Measurements from ENCODE around the gene SERPINA7. TPM values are rescaled to one million over a fixed set of nuclear protein-coding genes. Genes with fewer than 3 reads are reported as not detected.
"Not testable (repeated sequence)": the region's sequence is repeated elsewhere in the genome, so short reads cannot be mapped to it uniquely, and the experiment has no call there.

The SERPINA7 gene
- total and polyA plus RNA-seq, 2 of the 8 experiments (the other 6 are each of a cell fraction or from before 2014, with no cell fraction given): not detected

- H2AK5ac ChIP-seq (ENCODE audit: low read depth, low read length); H3K79me1 ChIP-seq (ENCODE audit: low read depth, low read length); H4K5ac ChIP-seq (ENCODE audit: insufficient read length, low read depth, low read length); H4K20me1 ChIP-seq (replicated peaks in 1 of 2; ENCODE audit: control insufficient read depth in 1 of 2, insufficient read depth in 2 of 2, low read length in 2 of 2); H3K4me3 ChIP-seq (ENCODE audit: extremely low read depth in 1 of 4, insufficient read depth in 2 of 4, low read depth in 3 of 4, low read length in 4 of 4); H2BK15ac ChIP-seq (ENCODE audit: low read length); H2BK12ac ChIP-seq (ENCODE audit: low read depth, low read length); H3K9me3 ChIP-seq (ENCODE audit: insufficient read depth in 2 of 2, low read depth in 1 of 2, low read length in 1 of 2); DNase-seq (ENCODE audit: low read depth in 1 of 2, low spot score in 2 of 2); H4K91ac ChIP-seq (replicated peaks; ENCODE audit: insufficient read length, low read length); H3K36me3 ChIP-seq (ENCODE audit: control insufficient read depth in 2 of 4, insufficient read depth in 4 of 4, low read length in 3 of 4); H4K8ac ChIP-seq (ENCODE audit: extremely low read depth, insufficient read depth, low read length); H3K27me3 ChIP-seq (replicated peaks in 1 of 4; ENCODE audit: control insufficient read depth in 3 of 4, extremely low read depth in 1 of 4, insufficient read depth in 3 of 4, low read length in 3 of 4); H3K79me2 ChIP-seq (ENCODE audit: control insufficient read depth in 1 of 2, insufficient read depth in 2 of 2, low read length in 2 of 2); H3K18ac ChIP-seq (ENCODE audit: extremely low read depth, low read length); H2BK120ac ChIP-seq (replicated peaks; ENCODE audit: low read depth, low read length); H2BK20ac ChIP-seq (ENCODE audit: low read length); H3K23ac ChIP-seq (ENCODE audit: insufficient read length); H3K4me1 ChIP-seq (replicated peaks in 1 of 4; ENCODE audit: control insufficient read depth in 3 of 4, insufficient read depth in 4 of 4, low read length in 3 of 4); H3K9ac ChIP-seq (replicated peaks in 1 of 4; ENCODE audit: extremely low read depth in 1 of 4, low read depth in 3 of 4, low read length in 3 of 4); H3K56ac ChIP-seq (replicated peaks; ENCODE audit: insufficient read length, low read depth, low read length); H3K4me2 ChIP-seq (ENCODE audit: insufficient read depth in 1 of 2, low read depth in 2 of 2, low read length in 2 of 2); H3K27ac ChIP-seq (ENCODE audit: low read depth, low read length); H2AFZ ChIP-seq (ENCODE audit: low read length); H3K23me2 ChIP-seq (ENCODE audit: low read depth, low read length); H2BK5ac ChIP-seq (ENCODE audit: low read depth, low read length); CTCF ChIA-PET (ENCODE audit: partially characterized antibody); POLR2A ChIA-PET (ENCODE audit: partially characterized antibody); H3K4ac ChIP-seq (replicated peaks; ENCODE audit: insufficient read length, low read depth, low read length); FAIRE-seq; H3K14ac ChIP-seq (ENCODE audit: insufficient read length): not testable (repeated sequence)
- 83% methylated on average over 4 of the region's 5 CpGs; no CpG with 5 or more reads in 1 of the 2 experiments for WGBS, 2 experiments (ENCODE audit: extremely low coverage in 1 of 2, insufficient coverage in 1 of 2, insufficient read length in 1 of 2, insufficient replicate concordance in 2 of 2, low coverage in 1 of 2, low lambda C conversion rate in 2 of 2, missing lambda C conversion rate in 1 of 2)
These were observed 50.0 kb downstream of the SERPINA7 start for GRCh38 chrX:105988487-105988886.

Other genes starting within 250 kb of the SERPINA7 start
- gene NRK, start 216.2 kb downstream of the SERPINA7 start, total RNA-seq (2021; fragmentation: NEBNext Ultra II Directional; extraction: Animal tissue kit (Norgen Biotek cat#: 25700)): 7.0 and 8.3 TPM in 2 replicates
- 0.86 and 0.99 TPM in 2 replicates for gene NRK, start 216.2 kb downstream of the SERPINA7 start, polyA plus RNA-seq (2011; rRNA removed)
- gene PWWP3B, start 129.6 kb upstream of the SERPINA7 start, total RNA-seq (2021; fragmentation: NEBNext Ultra II Directional; extraction: Animal tissue kit (Norgen Biotek cat#: 25700)): 0.61 and 0.86 TPM in 2 replicates
- 0.08 and 0.15 TPM in 2 replicates for gene PWWP3B, start 129.6 kb upstream of the SERPINA7 start, polyA plus RNA-seq (2011; rRNA removed)